ENCODE measurements around the gene P2RY2. TPM values are rescaled to one million over a fixed set of nuclear protein-coding genes. Genes with fewer than 3 reads are reported as not detected.
A peak's percentile ranks its signal among the peaks of the same experiment; 100 is the strongest.

Gene P2RY2
- total RNA-seq, 1 donor from 2014 or later = 12.1 TPM

DNA sequence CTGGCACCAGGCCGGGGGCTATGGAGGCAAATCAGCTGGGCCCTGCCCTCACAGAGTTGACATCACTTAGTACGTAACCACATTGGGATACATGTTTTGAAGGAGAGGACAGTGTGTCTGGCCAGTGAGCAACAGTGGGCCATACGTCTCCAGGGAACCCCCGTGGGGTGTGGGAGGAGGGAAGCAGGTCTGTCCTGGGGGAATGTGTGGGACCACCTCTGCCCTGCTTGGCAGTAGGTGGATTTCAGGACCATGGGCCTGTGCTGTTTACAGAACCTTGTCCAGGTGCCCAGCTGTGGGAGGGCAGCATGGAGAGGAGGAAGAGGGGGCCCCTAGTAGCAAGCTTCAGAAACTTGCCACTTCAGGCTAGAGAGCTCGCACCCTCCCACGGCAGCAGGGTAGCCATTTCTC lies 21.0 kb downstream of the P2RY2 start:
- H3K4me1 Mint-ChIP-seq (ENCODE audit: unreplicated experiment) = peaks cover 15% of the 10 kb centered on the region
- H3K36me3 Mint-ChIP-seq = no peaks in the 10 kb centered on the region
- H3K4me3 Mint-ChIP-seq = no peak overlapping the region
- no peak overlapping the region for H3K27ac Mint-ChIP-seq
- no peaks in the 10 kb centered on the region for H3K27me3 Mint-ChIP-seq
- DNase-seq (ENCODE audit: extremely low spot score, unreplicated experiment) = no peak
- no peaks in the 10 kb centered on the region for H3K9me3 Mint-ChIP-seq
- TF ChIP-seq, protein P1, sequence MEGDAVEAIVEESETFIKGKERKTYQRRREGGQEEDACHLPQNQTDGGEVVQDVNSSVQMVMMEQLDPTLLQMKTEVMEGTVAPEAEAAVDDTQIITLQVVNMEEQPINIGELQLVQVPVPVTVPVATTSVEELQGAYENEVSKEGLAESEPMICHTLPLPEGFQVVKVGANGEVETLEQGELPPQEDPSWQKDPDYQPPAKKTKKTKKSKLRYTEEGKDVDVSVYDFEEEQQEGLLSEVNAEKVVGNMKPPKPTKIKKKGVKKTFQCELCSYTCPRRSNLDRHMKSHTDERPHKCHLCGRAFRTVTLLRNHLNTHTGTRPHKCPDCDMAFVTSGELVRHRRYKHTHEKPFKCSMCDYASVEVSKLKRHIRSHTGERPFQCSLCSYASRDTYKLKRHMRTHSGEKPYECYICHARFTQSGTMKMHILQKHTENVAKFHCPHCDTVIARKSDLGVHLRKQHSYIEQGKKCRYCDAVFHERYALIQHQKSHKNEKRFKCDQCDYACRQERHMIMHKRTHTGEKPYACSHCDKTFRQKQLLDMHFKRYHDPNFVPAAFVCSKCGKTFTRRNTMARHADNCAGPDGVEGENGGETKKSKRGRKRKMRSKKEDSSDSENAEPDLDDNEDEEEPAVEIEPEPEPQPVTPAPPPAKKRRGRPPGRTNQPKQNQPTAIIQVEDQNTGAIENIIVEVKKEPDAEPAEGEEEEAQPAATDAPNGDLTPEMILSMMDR (conservative IDR thresholded peaks at IDR 0.05) = no peak

DNA sequence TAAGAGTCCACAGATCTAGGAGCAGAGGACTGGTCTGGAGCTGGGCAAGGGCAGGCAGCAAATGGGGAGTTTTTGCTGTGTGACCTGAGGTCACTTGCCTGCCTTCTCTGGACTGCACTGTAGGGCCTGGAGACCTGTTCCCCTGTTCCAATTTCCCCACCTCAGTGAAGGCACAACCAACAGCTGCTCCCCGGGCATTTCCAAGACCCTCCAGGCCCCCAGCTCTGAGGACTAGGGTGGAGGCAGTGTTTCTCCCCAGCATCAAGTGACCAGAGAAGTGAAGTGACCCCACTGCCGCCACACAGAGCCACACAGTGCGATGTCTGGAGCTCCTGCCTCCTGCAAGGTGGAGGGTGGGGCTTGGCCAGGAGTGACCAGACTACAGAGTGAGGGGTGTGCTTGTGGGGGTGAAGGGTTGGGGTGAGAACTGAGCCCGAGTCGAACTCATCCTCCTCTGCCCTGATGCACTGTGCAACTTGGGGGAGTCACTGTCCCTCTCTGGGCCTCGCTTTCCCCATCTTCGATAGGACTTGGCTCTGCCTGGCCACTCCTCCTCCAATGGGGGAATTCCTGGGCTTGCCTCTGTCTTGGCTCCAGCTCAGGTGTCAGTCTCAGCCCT lies 21.6 kb downstream of the P2RY2 start:
- TF ChIP-seq, protein P1 (conservative IDR thresholded peaks at IDR 0.05) = no peak
- no peak for DNase-seq (ENCODE audit: extremely low spot score, unreplicated experiment)
- Mint-ChIP-seq H3K27me3 (no peaks in the 10 kb centered on the region), H3K36me3 (no peaks in the 10 kb centered on the region), H3K4me3 (no peak overlapping the region), H3K9me3 (no peaks in the 10 kb centered on the region), H3K4me1 (ENCODE audit: unreplicated experiment) (peaks cover 17% of the 10 kb centered on the region), H3K27ac (no peak overlapping the region)

DNA sequence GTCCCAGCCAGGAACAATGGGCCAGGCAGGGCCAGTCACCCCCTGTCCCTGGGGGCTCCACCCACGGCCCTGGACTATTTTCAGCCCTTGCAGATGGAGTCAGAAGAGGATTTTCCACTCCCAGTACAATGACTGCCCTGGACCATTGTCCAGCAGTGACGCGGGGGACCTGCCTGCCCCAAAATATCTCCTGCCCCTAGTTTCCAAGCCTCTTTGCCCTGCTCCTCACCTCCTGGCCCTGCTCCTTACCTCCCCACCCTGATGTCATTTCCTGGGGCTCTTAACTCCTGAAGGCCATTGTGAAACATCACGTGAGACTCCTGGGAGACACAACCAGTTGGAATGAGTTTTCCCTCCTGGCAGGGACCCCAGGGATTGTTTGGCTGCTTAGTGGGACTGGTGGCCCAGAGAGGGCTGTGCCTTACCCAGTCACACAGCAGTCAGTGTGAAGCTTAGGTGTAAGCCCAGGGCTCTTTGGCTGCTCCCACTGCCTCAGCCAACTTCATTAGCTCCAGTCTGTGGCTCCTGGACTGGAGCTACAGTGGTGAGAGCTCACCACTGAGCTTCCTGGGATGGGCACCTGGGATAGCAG lies 22.2 kb downstream of the P2RY2 start:
- Mint-ChIP-seq H3K4me1 (ENCODE audit: unreplicated experiment) (peaks cover 24% of the 10 kb centered on the region), H3K27me3 (no peaks in the 10 kb centered on the region), H3K9me3 (no peaks in the 10 kb centered on the region), H3K27ac (no peak overlapping the region), H3K36me3 (no peaks in the 10 kb centered on the region), H3K4me3 (no peak overlapping the region)
- DNase-seq (ENCODE audit: extremely low spot score, unreplicated experiment) = no peak
- TF ChIP-seq, protein P1 (conservative IDR thresholded peaks at IDR 0.05) = no peak

DNA sequence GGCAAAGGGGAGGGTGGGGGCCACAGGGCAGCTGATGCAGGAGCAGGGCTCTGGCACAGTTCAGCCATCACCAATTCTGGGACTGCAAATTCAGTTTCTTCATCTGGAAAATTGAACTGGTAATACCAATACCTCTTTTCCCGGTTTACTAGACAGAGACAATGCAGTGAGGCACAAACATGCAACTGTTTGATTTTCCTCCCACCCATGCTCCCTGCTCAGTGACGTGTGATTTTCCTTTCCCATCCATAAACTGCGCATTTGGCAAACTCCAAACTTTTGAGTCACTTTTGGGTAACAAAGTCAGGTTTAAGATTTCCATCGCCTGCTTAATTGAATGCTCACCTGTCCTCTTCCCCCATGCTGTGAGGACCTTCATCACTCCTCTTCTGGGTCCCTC lies 23.2 kb downstream of the P2RY2 start:
- TF ChIP-seq, protein P1 (conservative IDR thresholded peaks at IDR 0.05) = no peak
- Mint-ChIP-seq H3K4me3 (no peak overlapping the region), H3K36me3 (no peaks in the 10 kb centered on the region), H3K9me3 (no peaks in the 10 kb centered on the region), H3K27ac (no peak overlapping the region), H3K4me1 (ENCODE audit: unreplicated experiment) (peaks cover 31% of the 10 kb centered on the region), H3K27me3 (no peaks in the 10 kb centered on the region)
- DNase-seq (ENCODE audit: extremely low spot score, unreplicated experiment) = no peak

DNA sequence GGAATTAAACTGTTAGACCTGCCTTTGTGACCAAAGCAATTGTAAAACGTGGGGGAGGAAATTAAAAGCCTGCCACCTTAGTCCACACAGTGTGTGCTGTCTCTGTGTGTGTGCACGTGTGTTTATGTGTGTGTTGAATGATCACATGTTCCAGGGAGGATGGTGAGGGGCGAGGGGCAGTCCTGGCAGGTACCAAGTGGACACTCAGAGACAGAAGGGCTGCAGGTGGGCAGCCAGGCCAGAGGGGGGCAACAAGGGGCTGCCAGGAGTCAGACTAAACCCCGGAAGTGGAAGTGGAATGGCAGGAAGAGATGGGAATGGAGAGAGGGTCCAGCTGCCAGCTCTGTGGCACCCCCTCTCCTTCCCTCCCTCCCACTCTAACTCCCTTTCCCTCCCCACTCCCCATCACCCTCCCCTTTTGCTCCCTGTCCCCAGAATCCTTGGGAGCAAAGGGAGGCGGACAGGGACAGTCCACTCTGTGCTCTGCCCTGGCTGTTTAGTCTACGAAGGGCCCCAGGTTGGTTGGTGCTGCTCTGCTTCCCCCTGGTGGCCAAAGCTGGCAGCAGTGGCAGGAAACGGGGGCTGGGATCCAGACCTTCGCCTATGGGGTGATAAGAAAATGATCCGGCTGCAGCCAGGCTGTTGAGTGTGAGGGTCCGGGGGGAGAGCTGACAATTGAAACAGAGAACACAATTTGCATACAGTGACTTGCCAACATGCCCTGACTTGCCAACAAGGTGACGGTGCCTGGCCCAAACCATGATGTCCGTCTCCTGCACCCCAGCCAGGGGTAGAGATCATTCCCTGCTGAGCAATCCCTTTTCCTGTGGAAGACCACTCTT lies 24.4 kb downstream of the P2RY2 start:
- H3K4me1 Mint-ChIP-seq (ENCODE audit: unreplicated experiment) = peaks cover 31% of the 10 kb centered on the region
- peak; percentile 89 for DNase-seq (ENCODE audit: extremely low spot score, unreplicated experiment)
- H3K4me3 Mint-ChIP-seq = peak overlapping the region; percentile 55
- TF ChIP-seq, protein P1 (conservative IDR thresholded peaks at IDR 0.05) = peak; percentile 96
- H3K36me3 Mint-ChIP-seq = no peaks in the 10 kb centered on the region
- H3K27me3 Mint-ChIP-seq = no peaks in the 10 kb centered on the region
- H3K9me3 Mint-ChIP-seq = no peaks in the 10 kb centered on the region
- H3K27ac Mint-ChIP-seq = peak overlapping the region; percentile 16

Data from type B pancreatic cell (in vitro differentiated cells).